HCT116 (cell line): ENCODE measurements around the gene RIN3.

ENCODE experiments used
- CEBPB ChIP-seq: IDR thresholded peaks from 2 replicates; pipeline ENCODE4 v1.6.1; 2012; ENCODE audit warnings: low read depth
- EZH2 ChIP-seq: fragments of 200-600 bp; sonication (generic); IDR thresholded peaks from 2 replicates; pipeline ENCODE4 v1.6.1; 2017; ENCODE audit warnings: antibody characterized with exemption, mixed run types
- EZH2phosphoT487 ChIP-seq: fragments of 200-600 bp; IDR thresholded peaks from 2 replicates; pipeline ENCODE4 v1.6.1; 2018; ENCODE audit warnings: antibody characterized with exemption, borderline replicate concordance
- POLR2A ChIP-seq: IDR thresholded peaks from 2 replicates; pipeline ENCODE4 v1.7.0; 2011; ENCODE audit warnings: borderline replicate concordance; ENCODE audit not compliant: insufficient read depth, insufficient read length; ENCODE audit errors: extremely low read depth
- ZFX ChIP-seq: fragments of 450-650 bp; IDR thresholded peaks from 2 replicates; pipeline ENCODE4 v1.6.1; 2017
- TF ChIP-seq, protein P1 (sequence below), 3 experiments: fragments of 200-600 bp in 1 of 3; sonication (generic) in 1 of 3; IDR thresholded peaks in 2 of 3; conservative IDR thresholded peaks in 1 of 3; 2 replicates each; pipeline ENCODE4 v1.5.1; 2012 to 2017; ENCODE audit warnings: low read depth in 2 of 3, low read length in 2 of 3, antibody characterized with exemption in 1 of 3, borderline replicate concordance in 1 of 3, control low read depth in 1 of 3, mild to moderate bottlenecking in 1 of 3, mixed read lengths in 1 of 3, mixed run types in 1 of 3, moderate library complexity in 1 of 3; ENCODE audit not compliant: insufficient read depth in 1 of 3

DNA sequence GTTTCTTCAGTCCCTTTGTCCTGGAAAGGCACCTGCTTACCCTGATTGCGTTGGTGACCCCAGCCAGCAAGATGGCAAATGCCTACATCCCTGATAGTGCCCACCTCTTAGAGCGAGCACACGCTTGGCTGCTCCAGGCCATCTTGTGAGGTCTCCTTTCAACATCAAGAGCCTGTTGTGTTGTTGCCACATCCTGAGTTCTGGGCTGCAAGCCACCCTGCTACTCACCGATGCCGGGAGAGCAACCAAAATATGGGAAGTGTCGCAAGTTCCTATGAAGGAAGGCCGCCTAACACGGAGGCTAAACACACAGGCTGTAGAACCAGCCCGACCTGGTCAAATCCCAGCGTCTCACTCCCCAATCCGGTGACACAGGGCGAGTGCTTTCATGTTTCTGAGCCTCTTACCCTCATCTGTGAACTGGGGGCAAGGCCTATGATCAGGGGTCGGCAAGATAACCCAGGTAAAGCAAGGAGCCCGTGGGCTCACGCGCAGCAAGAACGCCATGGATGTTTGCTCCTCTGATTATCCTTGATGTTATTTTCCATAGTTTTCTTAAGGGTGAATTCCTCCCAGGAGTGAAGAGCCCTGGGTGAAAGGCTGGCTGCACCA, 136.5 kb downstream of the RIN3 start:
- no peak for TF ChIP-seq EZH2
- no peak for TF ChIP-seq ZFX
- TF ChIP-seq, protein P1, sequence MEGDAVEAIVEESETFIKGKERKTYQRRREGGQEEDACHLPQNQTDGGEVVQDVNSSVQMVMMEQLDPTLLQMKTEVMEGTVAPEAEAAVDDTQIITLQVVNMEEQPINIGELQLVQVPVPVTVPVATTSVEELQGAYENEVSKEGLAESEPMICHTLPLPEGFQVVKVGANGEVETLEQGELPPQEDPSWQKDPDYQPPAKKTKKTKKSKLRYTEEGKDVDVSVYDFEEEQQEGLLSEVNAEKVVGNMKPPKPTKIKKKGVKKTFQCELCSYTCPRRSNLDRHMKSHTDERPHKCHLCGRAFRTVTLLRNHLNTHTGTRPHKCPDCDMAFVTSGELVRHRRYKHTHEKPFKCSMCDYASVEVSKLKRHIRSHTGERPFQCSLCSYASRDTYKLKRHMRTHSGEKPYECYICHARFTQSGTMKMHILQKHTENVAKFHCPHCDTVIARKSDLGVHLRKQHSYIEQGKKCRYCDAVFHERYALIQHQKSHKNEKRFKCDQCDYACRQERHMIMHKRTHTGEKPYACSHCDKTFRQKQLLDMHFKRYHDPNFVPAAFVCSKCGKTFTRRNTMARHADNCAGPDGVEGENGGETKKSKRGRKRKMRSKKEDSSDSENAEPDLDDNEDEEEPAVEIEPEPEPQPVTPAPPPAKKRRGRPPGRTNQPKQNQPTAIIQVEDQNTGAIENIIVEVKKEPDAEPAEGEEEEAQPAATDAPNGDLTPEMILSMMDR (IDR thresholded peaks at IDR 0.05 in 2 of 3, conservative IDR thresholded peaks at IDR 0.05 in 1 of 3; ENCODE audit: borderline replicate concordance in 1 of 3, insufficient read depth in 1 of 3, low read depth in 2 of 3, low read length in 2 of 3) = no peak
- no peak for TF ChIP-seq EZH2phosphoT487
- no peak for TF ChIP-seq CEBPB
- TF ChIP-seq POLR2A = no peak
